Brain microvascular endothelial cell (primary cell): ENCODE data around the gene TTC19.

Experiments
- DNase-seq: peaks from one replicate; pipeline ENCODE4 v3.0.0-alpha.2; 2020
- H3K27ac ChIP-seq: fragments of 250-450 bp; sonication (Bioruptor Pico); 2 replicates; pipeline ENCODE4 v1.5.1; 2020; ENCODE audit warnings: mild to moderate bottlenecking, moderate library complexity
- H3K27me3 ChIP-seq: fragments of 250-450 bp; sonication (Bioruptor Pico); replicated peaks from 2 replicates; pipeline ENCODE4 v1.5.1; 2020; ENCODE audit warnings: mild to moderate bottlenecking
- H3K36me3 ChIP-seq: fragments of 250-450 bp; sonication (Bioruptor Pico); replicated peaks from 2 replicates; pipeline ENCODE4 v1.5.1; 2020; ENCODE audit warnings: mild to moderate bottlenecking
- H3K4me3 ChIP-seq: 2 replicates; pipeline ENCODE4 v1.5.1; 2011; ENCODE audit warnings: low read depth, mild to moderate bottlenecking, control low read depth, low read length, moderate library complexity
- in situ Hi-C: cut with HindIII; loops from 2 replicates; pipeline ENCODE4 v1.10.0; 2017; ENCODE audit warnings: low sequenced_read_pairs, low pct_ligation_motif_present
- TF ChIP-seq, protein P1 (sequence below): IDR thresholded peaks from 2 replicates; pipeline ENCODE4 v1.5.1; 2011; ENCODE audit warnings: low read depth, mild to moderate bottlenecking, moderate library complexity, low read length, control low read depth, inconsistent platforms; ENCODE audit errors: missing control alignments

TTC19 gene

DNA sequence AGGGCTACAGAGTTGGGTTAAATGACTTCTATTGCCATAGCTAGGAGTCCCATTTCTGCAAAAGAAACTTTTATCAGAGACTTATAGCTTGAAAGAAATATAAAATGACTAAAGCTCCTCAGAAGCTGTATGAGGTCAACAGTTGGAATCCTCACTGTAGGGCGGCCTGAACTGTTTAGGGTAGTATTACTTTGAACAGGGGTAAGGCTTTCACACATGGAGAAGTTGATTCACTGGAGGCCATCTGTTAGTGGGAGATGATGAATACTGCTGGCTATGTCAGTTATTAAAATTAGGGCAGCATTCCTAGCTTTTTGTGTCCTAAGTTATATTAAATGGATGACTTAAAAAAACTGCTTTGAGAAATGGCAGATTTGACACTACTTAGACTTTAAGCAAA, 6.0 kb downstream of the TTC19 start:
- Histone ChIP-seq H3K36me3 (peaks cover 81% of the 10 kb centered on the region), H3K4me3 (no peak overlapping the region), H3K27ac (no peak overlapping the region), H3K27me3 (no peaks in the 10 kb centered on the region)
- TF ChIP-seq, protein P1, sequence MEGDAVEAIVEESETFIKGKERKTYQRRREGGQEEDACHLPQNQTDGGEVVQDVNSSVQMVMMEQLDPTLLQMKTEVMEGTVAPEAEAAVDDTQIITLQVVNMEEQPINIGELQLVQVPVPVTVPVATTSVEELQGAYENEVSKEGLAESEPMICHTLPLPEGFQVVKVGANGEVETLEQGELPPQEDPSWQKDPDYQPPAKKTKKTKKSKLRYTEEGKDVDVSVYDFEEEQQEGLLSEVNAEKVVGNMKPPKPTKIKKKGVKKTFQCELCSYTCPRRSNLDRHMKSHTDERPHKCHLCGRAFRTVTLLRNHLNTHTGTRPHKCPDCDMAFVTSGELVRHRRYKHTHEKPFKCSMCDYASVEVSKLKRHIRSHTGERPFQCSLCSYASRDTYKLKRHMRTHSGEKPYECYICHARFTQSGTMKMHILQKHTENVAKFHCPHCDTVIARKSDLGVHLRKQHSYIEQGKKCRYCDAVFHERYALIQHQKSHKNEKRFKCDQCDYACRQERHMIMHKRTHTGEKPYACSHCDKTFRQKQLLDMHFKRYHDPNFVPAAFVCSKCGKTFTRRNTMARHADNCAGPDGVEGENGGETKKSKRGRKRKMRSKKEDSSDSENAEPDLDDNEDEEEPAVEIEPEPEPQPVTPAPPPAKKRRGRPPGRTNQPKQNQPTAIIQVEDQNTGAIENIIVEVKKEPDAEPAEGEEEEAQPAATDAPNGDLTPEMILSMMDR: no peak
- in situ Hi-C loops: no loop called here
- DNase-seq: no peak

DNA sequence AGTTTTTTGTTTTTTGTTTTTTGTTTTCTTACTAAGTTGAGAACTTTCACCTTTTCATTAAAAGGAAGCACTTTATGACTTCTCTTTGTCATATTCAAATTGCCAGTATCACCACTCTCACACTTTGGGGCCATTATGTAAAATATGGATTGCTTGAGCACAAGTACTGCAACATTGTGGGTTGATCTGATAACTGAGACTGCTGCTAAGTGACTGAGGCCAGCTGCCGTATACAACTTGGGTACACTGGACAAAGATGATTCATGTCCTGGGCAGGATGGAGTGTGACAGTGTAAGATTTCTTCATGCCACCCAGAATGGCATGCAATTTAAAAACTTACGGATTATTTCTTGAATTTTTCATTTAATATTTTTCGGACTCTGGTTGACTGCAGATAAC, 7.8 kb downstream of the TTC19 start:
- Histone ChIP-seq H3K4me3 (no peak overlapping the region), H3K36me3 (peaks cover 74% of the 10 kb centered on the region), H3K27ac (no peak overlapping the region), H3K27me3 (no peaks in the 10 kb centered on the region)
- TF ChIP-seq, protein P1: no peak
- no peak for DNase-seq
- in situ Hi-C loops: no loop called here

DNA sequence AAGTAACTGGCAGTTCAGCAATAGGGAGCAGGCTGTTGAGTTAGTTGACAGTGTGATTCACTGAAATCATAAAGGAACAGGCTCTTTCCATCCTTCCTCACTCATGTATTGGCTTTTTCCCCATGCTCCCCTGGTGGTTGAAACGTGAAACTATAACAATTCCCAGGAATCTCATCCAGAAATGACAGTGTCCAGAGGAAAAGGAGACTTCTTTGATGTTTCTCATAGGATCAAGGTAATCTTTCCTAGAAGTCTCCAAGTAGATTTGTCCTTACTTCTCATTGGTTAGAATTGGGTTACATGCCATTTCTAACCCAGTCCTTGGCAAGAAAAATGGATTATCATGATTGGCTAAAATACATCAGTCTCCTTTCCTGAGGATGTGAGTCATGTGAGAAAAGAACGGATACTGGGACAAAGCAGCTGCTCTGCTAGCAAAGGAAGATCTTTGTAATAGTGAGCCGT, 14.4 kb downstream of the TTC19 start:
- Histone ChIP-seq H3K36me3 (peaks cover 21% of the 10 kb centered on the region), H3K27ac (peak overlapping the region; percentile 41), H3K4me3 (no peak overlapping the region), H3K27me3 (no peaks in the 10 kb centered on the region)
- TF ChIP-seq, protein P1: peak; percentile 72
- peak; percentile 65 for DNase-seq
- in situ Hi-C loops: no loop called here

DNA sequence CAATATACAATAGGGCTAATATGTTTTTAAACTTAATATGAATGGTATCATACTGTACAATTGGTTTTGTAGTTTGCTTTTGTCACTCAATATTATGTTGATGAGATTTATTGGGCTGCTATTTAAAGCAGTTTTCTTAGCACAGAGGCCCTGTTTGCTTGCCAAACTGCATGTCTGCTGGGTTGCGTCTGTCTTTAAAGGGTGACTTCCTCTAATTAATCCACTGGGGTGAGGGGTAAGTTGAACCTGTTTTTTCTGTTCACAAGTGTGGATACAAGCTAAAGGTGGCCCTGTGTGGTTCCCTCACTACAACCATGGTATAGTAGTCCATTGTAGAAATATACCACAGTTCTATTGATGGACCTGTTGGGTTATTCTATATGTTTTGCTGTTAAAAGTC, 19.7 kb downstream of the TTC19 start:
- H3K27ac ChIP-seq: no peak overlapping the region
- TF ChIP-seq, protein P1: no peak
- H3K27me3 ChIP-seq: no peaks in the 10 kb centered on the region
- no peak for DNase-seq
- in situ Hi-C loops: no loop called here
- no peak overlapping the region for H3K4me3 ChIP-seq
- H3K36me3 ChIP-seq: peaks cover 30% of the 10 kb centered on the region

DNA sequence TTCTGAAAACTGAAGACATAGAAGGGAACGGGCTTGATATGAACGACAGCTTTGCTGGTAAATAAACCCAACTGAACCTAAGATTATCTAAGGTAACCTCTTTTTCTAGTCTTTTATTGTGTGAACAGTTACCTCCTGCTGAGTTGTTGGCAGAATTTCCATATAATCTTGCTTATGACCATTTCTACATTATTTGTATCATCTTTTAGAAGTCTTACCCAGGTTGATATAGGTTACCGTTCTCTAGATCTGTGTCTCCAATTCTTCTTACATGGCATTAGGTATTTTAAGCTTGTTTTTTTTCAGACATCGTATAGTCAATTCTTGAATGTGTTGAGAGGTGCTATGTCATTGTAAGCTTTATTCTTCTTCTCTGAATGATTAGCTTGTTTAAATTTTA, 24.3 kb downstream of the TTC19 start:
- Histone ChIP-seq H3K27me3 (no peaks in the 10 kb centered on the region), H3K4me3 (no peak overlapping the region), H3K27ac (no peak overlapping the region), H3K36me3 (peaks cover 59% of the 10 kb centered on the region)
- in situ Hi-C loops: no loop called here
- TF ChIP-seq, protein P1: no peak
- DNase-seq: no peak

DNA sequence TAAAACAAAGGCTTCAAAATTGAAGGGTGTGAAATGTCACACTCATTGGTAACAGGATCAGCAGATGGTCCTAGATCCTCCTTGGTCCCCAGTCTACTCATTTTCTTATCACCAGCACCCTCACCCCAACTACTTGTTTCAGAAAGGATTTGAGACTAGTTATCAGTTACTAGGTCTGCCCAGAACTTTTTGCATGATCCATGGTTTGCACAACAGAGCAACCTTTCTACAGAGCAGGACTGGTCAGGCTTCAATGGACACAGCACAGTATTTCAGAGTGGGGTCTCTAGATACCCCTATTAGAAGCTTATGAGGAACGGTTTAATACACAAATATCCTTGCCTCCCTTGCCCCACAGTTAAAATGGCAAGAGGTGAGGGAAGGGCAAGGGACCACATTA, 25.6 kb downstream of the TTC19 start:
- in situ Hi-C loops: no loop called here
- TF ChIP-seq, protein P1: no peak
- Histone ChIP-seq H3K4me3 (no peak overlapping the region), H3K36me3 (peaks cover 65% of the 10 kb centered on the region), H3K27me3 (no peaks in the 10 kb centered on the region), H3K27ac (no peak overlapping the region)
- no peak for DNase-seq
